ENCODE results near the gene APCDD1L.

DNA sequence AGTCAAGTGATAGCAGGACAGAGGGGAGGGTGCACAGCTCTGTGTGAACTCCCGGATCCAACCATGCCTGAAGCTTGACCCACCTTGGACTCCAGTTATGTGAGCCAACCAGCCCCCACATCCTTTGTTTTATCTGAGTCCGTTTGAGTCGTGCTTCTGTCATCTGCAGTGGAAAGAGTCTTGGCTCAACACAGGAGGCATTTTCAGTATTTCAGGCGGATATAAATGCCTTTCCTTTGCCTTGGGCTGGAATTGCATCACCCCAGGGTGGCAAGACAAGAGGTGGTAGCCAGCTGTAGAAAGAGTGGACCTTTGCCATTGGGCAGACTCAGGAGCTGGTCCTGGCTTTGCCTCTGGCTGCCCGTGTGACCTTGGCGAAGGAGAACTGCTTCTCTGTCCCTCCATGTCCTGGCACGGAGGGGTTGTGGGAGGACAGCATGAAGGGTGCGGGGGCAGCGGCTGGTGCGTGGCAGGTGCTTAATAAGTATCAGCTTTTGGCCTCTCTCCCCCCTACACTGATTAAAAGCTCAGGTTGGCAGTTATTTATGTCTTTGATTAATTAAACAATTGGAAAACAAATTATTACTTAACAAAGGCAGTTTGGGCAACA is 42.6 kb upstream of the APCDD1L start:
- TF ChIP-seq, protein P1, sequence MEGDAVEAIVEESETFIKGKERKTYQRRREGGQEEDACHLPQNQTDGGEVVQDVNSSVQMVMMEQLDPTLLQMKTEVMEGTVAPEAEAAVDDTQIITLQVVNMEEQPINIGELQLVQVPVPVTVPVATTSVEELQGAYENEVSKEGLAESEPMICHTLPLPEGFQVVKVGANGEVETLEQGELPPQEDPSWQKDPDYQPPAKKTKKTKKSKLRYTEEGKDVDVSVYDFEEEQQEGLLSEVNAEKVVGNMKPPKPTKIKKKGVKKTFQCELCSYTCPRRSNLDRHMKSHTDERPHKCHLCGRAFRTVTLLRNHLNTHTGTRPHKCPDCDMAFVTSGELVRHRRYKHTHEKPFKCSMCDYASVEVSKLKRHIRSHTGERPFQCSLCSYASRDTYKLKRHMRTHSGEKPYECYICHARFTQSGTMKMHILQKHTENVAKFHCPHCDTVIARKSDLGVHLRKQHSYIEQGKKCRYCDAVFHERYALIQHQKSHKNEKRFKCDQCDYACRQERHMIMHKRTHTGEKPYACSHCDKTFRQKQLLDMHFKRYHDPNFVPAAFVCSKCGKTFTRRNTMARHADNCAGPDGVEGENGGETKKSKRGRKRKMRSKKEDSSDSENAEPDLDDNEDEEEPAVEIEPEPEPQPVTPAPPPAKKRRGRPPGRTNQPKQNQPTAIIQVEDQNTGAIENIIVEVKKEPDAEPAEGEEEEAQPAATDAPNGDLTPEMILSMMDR (IDR thresholded peaks at IDR 0.05; ENCODE audit: insufficient read depth, low read length) = no peak
- TF ChIP-seq, protein P2, sequence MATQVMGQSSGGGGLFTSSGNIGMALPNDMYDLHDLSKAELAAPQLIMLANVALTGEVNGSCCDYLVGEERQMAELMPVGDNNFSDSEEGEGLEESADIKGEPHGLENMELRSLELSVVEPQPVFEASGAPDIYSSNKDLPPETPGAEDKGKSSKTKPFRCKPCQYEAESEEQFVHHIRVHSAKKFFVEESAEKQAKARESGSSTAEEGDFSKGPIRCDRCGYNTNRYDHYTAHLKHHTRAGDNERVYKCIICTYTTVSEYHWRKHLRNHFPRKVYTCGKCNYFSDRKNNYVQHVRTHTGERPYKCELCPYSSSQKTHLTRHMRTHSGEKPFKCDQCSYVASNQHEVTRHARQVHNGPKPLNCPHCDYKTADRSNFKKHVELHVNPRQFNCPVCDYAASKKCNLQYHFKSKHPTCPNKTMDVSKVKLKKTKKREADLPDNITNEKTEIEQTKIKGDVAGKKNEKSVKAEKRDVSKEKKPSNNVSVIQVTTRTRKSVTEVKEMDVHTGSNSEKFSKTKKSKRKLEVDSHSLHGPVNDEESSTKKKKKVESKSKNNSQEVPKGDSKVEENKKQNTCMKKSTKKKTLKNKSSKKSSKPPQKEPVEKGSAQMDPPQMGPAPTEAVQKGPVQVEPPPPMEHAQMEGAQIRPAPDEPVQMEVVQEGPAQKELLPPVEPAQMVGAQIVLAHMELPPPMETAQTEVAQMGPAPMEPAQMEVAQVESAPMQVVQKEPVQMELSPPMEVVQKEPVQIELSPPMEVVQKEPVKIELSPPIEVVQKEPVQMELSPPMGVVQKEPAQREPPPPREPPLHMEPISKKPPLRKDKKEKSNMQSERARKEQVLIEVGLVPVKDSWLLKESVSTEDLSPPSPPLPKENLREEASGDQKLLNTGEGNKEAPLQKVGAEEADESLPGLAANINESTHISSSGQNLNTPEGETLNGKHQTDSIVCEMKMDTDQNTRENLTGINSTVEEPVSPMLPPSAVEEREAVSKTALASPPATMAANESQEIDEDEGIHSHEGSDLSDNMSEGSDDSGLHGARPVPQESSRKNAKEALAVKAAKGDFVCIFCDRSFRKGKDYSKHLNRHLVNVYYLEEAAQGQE (IDR thresholded peaks at IDR 0.05; ENCODE audit: insufficient replicate concordance, low read depth) = no peak
- TF ChIP-seq POLR2AphosphoS5 (IDR thresholded peaks at IDR 0.05; ENCODE audit: low read depth) (no peak), GABPA (IDR thresholded peaks at IDR 0.05; ENCODE audit: low read depth) (no peak), SPI1 (IDR thresholded peaks at IDR 0.05; ENCODE audit: borderline replicate concordance, low read depth) (no peak)

All from HL-60 (cell line).